Erythroblast (primary cell): Measurements from ENCODE around the gene S100A3.
A peak's percentile ranks its signal among the peaks of the same experiment; 100 is the strongest.
"Not testable (repeated sequence)": the region's sequence is repeated elsewhere in the genome, so short reads cannot be mapped to it uniquely, and the experiment has no call there.

Experiments
- DNase-seq, 2 experiments: peaks; one replicate each; lab custom pipeline; 2025; lab: John Stamatoyannopoulos, UW
- GATA1 ChIP-seq: IDR thresholded peaks from 2 replicates; pipeline ENCODE4 v1.6.1; 2011; ENCODE audit warnings: low read depth, mild to moderate bottlenecking, control low read depth, low read length, moderate library complexity
- POLR2A ChIP-seq: IDR thresholded peaks from 2 replicates; pipeline ENCODE4 v1.6.1; 2011; ENCODE audit warnings: mild to moderate bottlenecking, low read length

The S100A3 gene

DNA sequence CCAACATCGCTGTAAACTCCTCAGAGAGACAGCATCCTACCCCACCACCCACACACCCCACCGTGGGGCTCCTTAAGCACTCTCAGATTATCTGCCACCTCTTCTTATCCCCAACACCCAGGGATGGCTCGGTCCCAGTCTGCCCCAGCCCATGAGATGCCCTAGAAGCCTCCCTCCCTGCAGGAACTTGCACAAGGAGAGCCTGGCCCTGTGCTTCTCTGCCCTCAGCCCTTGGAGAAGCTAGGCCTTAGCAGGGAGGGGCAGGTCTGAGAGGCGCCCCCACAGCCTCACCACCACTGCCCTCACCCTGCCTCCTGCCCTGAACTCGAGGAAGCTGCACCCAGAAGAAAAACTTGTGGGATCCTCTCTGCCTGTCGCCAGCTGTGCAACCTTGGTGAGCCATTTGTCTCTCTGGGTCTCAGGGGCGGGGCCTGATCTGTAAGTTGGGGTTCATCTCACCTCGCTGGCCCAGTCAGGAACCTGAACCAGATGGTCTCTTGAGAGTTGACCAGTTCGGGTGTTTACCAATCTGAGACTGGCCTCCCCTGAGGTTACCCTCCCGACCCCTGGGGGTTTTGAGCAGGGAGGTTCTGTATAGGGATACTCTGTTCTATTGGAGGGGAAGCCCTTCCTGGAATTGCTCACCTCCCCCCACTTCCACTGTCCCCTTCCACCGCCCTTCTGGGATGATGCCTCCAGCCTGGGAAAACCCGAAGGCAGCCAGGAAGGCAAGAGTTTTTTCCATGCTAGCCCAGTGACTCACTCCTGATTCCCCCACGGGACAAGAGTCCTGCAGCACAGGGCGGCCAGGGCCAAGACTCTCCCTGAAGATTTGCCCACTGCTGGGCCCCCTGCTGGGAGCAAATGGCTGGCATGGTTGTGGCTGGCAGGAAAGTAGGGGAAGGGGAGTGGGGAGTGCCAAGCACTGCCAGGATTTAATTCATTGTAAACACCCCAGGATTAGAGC lies at the start of gene S100A3:
TSS of gene S100A3 (minus strand) at position 537 of the 967 bp plus-strand sequence. CDS start 773 bp downstream, outside the sequence.
- DNase-seq, result peak; percentile 56 to 70
- no peak for TF ChIP-seq POLR2A
- TF ChIP-seq GATA1, result no peak

DNA sequence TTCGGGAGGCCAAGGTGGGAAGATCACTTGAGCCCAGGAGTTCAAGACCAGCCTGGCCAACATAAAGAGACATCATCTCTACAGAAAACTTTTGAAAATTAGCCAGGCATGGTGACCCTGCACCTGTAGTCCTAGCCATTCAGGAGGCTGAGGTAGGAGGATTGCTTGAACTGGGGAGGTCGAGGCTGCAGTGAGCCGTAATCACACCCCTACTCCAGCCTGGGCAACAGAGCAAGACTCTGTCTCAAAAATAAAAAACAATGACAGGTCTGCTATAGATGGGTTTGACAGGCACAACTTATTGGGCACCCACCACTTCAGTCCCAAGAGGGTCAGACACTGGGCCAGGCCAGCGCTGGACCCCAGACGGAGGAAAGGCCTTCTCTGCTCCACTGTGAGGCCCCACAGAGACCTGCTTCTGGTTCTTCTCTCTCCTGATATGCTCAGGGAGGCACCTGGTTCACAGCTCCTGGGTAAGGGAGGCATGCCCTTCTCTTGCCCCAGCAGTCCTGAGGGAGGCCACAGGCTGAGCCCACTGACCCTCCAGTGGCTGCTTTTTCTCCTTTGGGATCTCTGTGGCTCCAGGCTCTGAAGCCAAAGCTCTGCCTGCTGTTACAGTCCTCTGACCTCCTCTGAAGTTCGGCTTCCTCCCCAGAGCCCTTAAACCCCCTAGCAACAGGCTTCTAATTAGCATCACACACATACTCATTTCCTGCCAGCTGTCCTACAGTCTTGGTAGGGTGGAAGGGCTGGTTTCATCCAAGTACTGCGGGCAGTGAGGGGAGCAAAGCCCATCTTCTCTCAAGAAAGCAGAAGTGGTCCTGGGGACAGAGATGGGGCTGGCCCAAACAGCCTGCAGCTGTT lies 49.5 kb upstream of the S100A3 start:
- no peak for DNase-seq
- TF ChIP-seq GATA1 (no peak), POLR2A (no peak)

DNA sequence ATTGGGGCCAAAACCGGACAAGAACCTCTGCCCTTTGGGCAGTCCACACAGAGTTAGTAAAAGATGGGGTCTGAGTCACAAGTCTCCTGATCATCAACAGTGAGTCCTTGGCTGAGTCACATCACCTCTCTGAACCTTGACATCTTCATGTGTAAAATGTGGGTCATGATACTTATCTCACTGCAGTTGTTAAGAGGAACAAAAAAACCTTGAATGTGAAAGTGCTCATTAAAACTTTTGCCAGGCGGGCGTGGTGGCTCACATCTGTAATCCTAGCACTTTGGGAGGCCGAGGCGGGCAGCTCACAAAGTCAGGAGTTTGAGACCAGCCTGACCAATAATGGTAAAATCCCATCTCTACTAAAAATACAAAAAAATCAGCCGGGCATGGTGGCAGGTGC lies 48.1 kb upstream of the S100A3 start:
- peak in 1 of 2 experiments; percentile 27 for DNase-seq
- TF ChIP-seq POLR2A (no peak), GATA1 (no peak)

GRCh38 chr1:153592748-153593147 lies 43.7 kb upstream of the S100A3 start:
- no peak for DNase-seq
- TF ChIP-seq POLR2A, result no peak
- no peak for TF ChIP-seq GATA1

GRCh38 chr1:153588482-153588881 lies 39.4 kb upstream of the S100A3 start:
- TF ChIP-seq POLR2A (no peak), GATA1 (no peak)
- no peak for DNase-seq

- DNase-seq, result not testable (repeated sequence)
These were observed 39.0 kb upstream of the S100A3 start for GRCh38 chr1:153588033-153588432.

- TF ChIP-seq POLR2A (no peak), GATA1 (no peak)
- DNase-seq, result no peak
These were observed 38.3 kb upstream of the S100A3 start for GRCh38 chr1:153587314-153587713.

DNA sequence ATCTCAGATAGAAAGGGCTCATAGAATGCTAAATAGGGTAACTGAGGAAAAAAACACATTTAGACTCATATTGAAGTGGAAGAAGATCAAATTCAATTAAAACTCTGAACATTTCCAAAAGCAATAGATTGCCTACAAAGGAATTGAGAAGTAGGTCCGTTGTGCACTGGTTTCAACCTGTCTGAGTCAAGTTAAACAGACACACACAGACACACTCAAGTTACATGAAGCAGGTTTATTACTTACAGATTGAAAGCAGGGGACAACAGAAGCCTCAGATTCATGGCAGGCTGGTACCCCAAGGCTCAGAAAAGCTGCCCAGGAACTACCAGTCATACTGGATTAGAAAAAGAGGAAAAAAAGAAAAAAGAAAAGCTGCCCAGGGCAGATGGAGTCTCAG lies 37.3 kb upstream of the S100A3 start:
- TF ChIP-seq POLR2A (no peak), GATA1 (no peak)
- DNase-seq, result no peak

DNA sequence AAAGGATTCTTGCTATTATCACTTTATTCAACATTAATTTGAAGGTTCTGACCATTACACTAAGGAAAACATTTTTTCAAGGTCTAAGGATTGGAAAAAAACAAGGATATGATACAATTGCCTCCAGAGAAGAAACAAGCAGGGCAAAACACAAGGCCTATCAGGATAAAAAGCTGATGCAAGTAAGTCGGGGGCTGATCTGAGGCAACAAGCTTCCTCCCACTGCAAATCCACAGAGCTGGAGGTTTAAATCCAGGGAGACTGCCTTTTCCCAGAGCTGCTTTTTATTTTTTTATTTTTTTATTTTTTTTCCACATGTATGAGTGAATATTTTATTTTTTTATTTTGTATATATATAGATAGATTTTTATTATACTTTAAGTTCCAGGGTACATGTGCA lies 35.9 kb upstream of the S100A3 start:
- no peak for DNase-seq
- TF ChIP-seq POLR2A (no peak), GATA1 (no peak)

DNA sequence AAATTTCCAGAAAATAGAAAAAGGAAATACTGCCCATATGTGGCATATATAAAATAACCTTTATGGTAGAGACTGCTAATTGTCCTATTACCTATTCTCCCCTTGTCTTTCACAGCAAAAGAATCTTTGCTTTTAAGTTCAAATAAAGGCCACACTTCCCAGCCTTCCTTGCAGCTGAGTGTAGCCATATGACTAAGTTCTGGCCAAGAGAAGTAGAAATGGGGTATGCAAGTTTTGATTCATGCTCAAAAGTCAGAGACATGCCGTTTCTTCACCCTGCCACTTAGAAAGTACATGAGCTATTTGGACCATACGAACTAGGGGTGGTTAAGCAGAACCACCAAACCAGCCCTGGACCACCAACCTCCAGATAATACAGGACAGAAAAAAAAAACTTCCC lies 34.9 kb upstream of the S100A3 start:
- TF ChIP-seq POLR2A (no peak), GATA1 (no peak)
- DNase-seq, result no peak

DNA sequence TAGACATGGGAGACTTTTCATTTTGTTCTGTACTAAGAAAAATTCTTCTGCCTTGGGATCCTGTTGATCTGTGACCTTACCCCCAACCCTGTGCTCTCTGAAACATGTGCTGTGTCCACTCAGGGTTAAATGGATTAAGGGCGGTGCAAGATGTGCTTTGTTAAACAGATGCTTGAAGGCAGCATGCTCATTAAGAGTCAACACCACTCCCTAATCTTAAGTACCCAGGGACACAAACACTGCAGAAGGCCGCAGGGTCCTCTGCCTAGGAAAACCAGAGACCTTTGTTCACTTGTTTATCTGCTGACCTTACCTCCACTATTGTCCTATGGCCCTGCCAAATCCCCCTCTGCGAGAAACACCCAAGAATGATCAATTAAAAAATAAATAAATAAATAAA lies 34.5 kb upstream of the S100A3 start:
- not testable (repeated sequence) for DNase-seq

DNA sequence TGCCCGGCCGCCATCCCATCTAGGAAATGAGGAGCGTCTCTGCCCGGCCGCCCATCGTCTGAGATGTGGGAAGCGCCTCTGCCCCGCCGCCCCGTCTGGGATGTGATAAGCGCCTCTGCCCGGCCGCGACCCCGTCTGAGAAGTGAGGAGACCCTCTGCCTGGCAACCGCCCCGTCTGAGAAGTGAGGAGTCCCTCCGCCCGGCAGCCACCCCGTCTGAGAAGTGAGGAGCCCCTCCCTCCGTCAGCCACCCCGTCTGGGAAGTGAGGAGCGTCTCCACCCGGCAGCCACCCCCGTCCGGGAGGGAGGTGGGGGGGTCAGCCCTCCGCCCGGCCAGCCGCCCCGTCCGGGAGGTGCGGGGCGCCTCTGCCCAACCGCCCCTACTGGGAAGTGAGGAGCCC lies 33.8 kb upstream of the S100A3 start:
- not testable (repeated sequence) for DNase-seq

DNA sequence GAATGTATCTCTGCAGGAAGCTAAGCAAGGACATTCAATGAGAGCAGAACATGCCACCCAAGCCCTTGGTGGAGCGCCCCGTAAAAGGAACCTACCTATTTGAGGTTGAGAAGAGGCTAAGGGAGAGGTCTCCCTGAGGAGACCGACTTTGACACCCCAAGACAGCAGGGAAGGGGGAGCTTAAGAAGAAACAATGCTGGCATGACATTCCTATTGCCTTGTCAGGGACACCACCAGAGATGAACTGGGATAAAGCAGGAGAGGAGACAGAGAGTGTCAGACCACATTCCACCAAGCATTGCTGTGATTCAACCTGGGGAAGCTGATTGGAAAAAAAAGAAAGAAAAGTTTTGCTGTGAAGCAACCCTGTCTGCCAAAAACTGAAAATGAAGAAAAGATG lies 29.9 kb upstream of the S100A3 start:
- no peak for DNase-seq
- TF ChIP-seq GATA1 (no peak), POLR2A (no peak)

- no peak for TF ChIP-seq POLR2A
- TF ChIP-seq GATA1, result no peak
- no peak for DNase-seq
These were observed 29.4 kb upstream of the S100A3 start for GRCh38 chr1:153578490-153578889.

DNA sequence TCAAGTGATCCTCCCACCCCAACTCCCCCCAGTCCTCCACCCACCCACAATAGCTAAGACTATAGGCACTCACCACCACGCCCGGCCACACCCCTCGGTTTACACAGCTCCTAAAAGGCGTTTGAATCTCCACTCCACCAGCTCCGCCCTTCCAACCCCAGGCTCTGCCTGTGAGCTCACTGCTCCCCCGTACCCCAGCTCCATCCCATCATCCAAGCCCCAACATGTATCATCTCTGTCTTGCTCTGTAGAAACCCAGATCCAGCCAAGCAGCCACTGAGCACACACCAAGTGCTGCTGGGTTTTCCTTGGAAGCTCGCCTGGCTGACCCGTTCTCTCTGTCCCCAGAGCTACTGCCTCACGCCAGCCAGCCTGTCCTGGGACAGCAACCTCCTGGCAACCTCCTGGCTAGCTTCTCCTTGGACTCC lies 28.6 kb upstream of the S100A3 start:
- DNase-seq, result peak in 1 of 2 experiments; percentile 12
- TF ChIP-seq POLR2A (no peak), GATA1 (no peak)
